Epithelial cell of esophagus (primary cell): Measurements from ENCODE around the gene LSM7.

Source experiments
- DNase-seq: peaks from one replicate; pipeline ENCODE4 v3.0.0; 2010; ENCODE audit warnings: low read depth
- H3K4me3 ChIP-seq: 2 replicates; pipeline ENCODE4 v1.5.1; 2011; ENCODE audit warnings: mild to moderate bottlenecking, low read length, control low read depth
- CTCF ChIP-seq: IDR thresholded peaks from 2 replicates; pipeline ENCODE4 v1.5.1; 2011; ENCODE audit warnings: low read depth, mild to moderate bottlenecking, low read length, control low read depth, inconsistent platforms; ENCODE audit not compliant: insufficient read depth; ENCODE audit errors: missing control alignments

LSM7 gene

GRCh38 chr19:2345076-2345475 lies 16.7 kb upstream of the LSM7 start:
- no peak for TF ChIP-seq CTCF
- DNase-seq: no peak

DNA sequence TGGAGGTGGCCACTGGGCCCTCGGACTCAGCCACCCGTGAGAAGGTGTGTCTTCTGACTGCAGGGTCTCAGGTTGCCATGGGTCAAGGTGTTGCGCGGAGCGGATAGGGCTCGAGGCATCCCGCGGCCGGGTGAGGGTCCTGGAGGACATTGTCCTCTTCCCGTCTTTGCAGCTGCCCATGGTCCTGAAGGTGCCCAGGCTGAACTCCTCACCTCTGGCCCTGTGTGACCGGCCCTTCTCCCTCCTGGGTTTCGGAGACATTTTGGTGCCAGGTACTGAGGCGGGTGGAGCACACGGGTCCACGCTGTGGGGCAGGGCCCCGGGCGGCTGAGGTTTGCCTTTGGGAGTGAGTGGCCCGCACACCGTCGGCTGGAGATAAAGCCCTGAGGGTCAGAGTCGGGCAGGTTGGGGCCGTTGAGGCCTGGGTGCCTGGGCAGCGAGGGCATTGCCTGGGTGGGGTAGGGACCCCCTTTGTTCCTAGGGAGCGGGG lies 16.0 kb upstream of the LSM7 start:
- H3K4me3 ChIP-seq: no peak overlapping the region
- DNase-seq: no peak

More at GRCh38 chr19:2345076-2345475, 16.7 kb upstream of the LSM7 start:
- no peak overlapping the region for H3K4me3 ChIP-seq

GRCh38 chr19:2343289-2343982 lies 15.1 kb upstream of the LSM7 start:
- H3K4me3 ChIP-seq: no peak overlapping the region
- TF ChIP-seq CTCF: no peak
- no peak for DNase-seq

More for the DNA sequence above, 16.0 kb upstream of the LSM7 start:
- no peak for TF ChIP-seq CTCF

DNA sequence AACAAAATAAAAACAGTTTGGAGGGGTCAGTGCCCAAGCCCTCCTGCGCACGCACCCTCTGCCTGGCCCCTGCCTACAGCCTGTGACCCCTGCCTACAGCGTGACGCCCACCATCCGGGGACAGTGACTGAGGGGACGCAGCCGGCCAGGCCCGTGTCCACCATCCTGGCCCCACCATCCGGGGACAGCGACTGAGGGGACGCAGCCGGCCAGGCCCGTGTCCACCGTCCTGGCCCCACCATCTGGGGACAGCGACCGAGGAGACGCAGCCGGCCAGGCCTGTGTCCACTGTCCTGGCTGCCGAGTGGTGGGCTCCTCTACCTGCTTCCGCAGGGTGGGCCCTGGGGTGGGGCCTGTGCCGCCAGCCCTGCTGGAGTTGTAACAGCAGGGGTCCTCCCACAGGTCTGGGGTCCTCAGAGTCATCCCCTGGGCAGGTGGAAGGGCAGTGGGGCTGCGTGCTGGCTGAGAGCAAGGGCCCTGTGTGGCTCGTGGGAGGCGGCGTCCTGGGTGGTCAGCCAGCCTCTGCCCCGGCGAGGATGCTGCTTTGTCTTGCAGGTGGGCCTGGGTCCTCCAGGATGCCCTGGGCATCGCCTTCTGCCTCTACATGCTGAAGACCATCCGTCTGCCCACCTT lies 14.4 kb upstream of the LSM7 start:
- no peak for DNase-seq
- TF ChIP-seq CTCF: no peak
- H3K4me3 ChIP-seq: no peak overlapping the region

DNA sequence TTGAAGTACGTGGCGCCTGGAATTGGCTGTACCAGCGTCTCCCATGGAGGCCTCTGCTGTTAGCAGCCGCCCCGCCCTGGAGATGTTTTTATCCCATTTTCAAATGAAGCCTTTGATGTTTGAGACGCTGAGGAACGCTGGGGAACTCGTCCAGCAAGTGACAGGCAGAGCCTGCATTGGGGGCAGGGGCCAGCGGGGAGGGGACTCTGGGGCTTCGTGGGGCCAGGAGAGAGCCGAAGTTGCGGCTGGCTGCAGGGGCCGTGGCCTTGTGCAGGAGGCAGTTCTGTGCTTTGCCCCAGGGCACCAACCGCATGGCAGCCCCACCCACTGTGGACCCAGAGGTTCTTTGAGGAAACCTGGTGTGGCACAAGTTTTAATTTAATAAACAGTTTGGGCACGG lies 13.6 kb upstream of the LSM7 start:
- no peak for DNase-seq
- TF ChIP-seq CTCF: no peak
- H3K4me3 ChIP-seq: no peak overlapping the region

GRCh38 chr19:2341244-2341751 lies 12.9 kb upstream of the LSM7 start:
- no peak for DNase-seq
- TF ChIP-seq CTCF: no peak
- H3K4me3 ChIP-seq: no peak overlapping the region
